Right lobe of liver (tissue), 6 donors: ENCODE results near the gene DOCK10. TPM values are rescaled to one million over a fixed set of nuclear protein-coding genes. Genes with fewer than 3 reads are reported as not detected.

Source experiments
- ATAC-seq, 4 donors: fragments of 200-7000 bp; cut with Tn5 transposase; one replicate each; pipeline ENCODE4 v1.9.1; 2020; ENCODE audit warnings: mild to moderate bottlenecking in 4 of 4, moderate library complexity in 4 of 4
- DNase-seq, 3 donors: peaks; one replicate each; pipeline ENCODE4 v3.0.0-alpha.2; 2020
- H3K27ac ChIP-seq, 3 donors: fragments of 200-600 bp; one replicate each; pipeline ENCODE4 v1.8.0; 2022
- H3K27me3 ChIP-seq, 2 donors: fragments of 200-600 bp; one replicate each; pipeline ENCODE4 v1.8.0; 2022
- H3K36me3 ChIP-seq, 4 donors: fragments of 200-600 bp; sonication (generic) in 1 of 4; one replicate each; pipeline versions ENCODE4 v1.5.1 to v1.8.0; 2017 to 2022; ENCODE audit warnings: control low read depth in 1 of 4
- H3K4me1 ChIP-seq, 4 donors: fragments of 200-600 bp; sonication (generic) in 1 of 4; one replicate each; pipeline versions ENCODE4 v1.5.1 to v1.8.0; 2017 to 2022; ENCODE audit warnings: control low read depth in 1 of 4
- H3K4me3 ChIP-seq, 3 donors: fragments of 200-600 bp; one replicate each; pipeline ENCODE4 v1.8.0; 2022
- H3K9me3 ChIP-seq, 4 donors: fragments of 200-600 bp; sonication (generic) in 1 of 4; one replicate each; pipeline versions ENCODE4 v1.5.1 to v1.8.0; 2017 to 2022; ENCODE audit warnings: control low read depth in 1 of 4
- POLR2A ChIP-seq: fragments of 450-650 bp; IDR thresholded peaks from one replicate; pipeline ENCODE4 v1.6.1; 2017; ENCODE audit warnings: antibody characterized with exemption, mild to moderate bottlenecking
- WGBS: methylation state at CpG from one replicate; pipeline ENCODE4 v1.1.6; 2018; ENCODE audit warnings: low coverage, low lambda C conversion rate; ENCODE audit not compliant: insufficient coverage; ENCODE audit errors: missing lambda C conversion rate; 5-methylcytosine and 5-hydroxymethylcytosine counted together
- intact Hi-C, 2 donors: fragments of 100-400 bp; cut with DNase I; formaldehyde crosslinking; loops; one replicate each; pipeline versions ENCODE4 v1.11.2 to v1.14.1; 2022
- total RNA-seq, 6 experiments: library from RNA; depleted of rRNA in 2 of 6; stranded (reverse); fragments of >200 nt in 2 of 6; fragmentation: NEBNext Ultra II Directional in 3 of 6; extraction: Animal tissue kit (Norgen Biotek cat#: 25700) in 3 of 6; gene quantifications; one replicate each; pipeline versions ENCODE4 v1.1.0 to v1.2.4, GENCODE V29; 2016 to 2023
- TF ChIP-seq, protein P1 (sequence below), 4 donors: fragments of 200-600 bp in 3 of 4; fragments of 450-650 bp in 1 of 4; IDR thresholded peaks; one replicate each; pipeline versions ENCODE4 v1.5.1 to v1.8.0; 2016 to 2022; ENCODE audit warnings: antibody characterized with exemption in 4 of 4, mild to moderate bottlenecking in 2 of 4
- donor health status: DM: no; HTN: yes; CAD: no.
- donor health status: DM: no; HTN: no; CAD: no.
- donor health status: DM: no; HTN: no; CAD: no.
- donor health status: DM: no; HTN: yes; CAD: no.
- donor health status: DM: no; HTN: yes; CAD: no.

DOCK10 gene
- total RNA-seq, 6 experiments from 2014 or later, result 5.1 to 10.2 (median 7.1) TPM

DNA sequence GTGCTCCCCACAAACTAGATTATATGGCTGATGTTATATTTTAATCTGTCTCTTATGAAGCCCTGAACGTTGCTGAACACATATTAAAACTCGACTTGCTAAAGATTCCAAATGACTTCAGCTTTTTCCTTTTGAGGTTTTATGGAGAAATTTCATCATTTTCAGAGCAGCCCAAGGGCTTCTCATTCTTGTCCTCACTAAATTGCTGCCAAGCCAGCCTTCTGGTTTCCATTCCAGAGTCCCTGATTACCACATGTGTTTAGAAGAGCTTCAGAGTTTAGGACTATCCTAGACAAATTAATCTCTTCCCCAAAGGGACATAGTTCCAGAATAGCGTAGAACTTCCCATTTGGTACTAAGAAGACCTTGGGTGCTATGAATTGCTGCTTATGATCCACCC is 248.3 kb downstream of the DOCK10 start:
- 51% methylated on average over 3 of the region's 3 CpGs for WGBS
- no peak overlapping the region for H3K27ac ChIP-seq
- no peak for TF ChIP-seq POLR2A
- TF ChIP-seq, protein P1, sequence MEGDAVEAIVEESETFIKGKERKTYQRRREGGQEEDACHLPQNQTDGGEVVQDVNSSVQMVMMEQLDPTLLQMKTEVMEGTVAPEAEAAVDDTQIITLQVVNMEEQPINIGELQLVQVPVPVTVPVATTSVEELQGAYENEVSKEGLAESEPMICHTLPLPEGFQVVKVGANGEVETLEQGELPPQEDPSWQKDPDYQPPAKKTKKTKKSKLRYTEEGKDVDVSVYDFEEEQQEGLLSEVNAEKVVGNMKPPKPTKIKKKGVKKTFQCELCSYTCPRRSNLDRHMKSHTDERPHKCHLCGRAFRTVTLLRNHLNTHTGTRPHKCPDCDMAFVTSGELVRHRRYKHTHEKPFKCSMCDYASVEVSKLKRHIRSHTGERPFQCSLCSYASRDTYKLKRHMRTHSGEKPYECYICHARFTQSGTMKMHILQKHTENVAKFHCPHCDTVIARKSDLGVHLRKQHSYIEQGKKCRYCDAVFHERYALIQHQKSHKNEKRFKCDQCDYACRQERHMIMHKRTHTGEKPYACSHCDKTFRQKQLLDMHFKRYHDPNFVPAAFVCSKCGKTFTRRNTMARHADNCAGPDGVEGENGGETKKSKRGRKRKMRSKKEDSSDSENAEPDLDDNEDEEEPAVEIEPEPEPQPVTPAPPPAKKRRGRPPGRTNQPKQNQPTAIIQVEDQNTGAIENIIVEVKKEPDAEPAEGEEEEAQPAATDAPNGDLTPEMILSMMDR (IDR thresholded peaks at IDR 0.05), result no peak
- H3K4me3 ChIP-seq, result no peak overlapping the region
- H3K4me1 ChIP-seq, result no peaks in the 10 kb centered on the region
- H3K9me3 ChIP-seq, result no peaks in the 10 kb centered on the region
- no peaks in the 10 kb centered on the region for H3K27me3 ChIP-seq
- no peaks in the 10 kb centered on the region for H3K36me3 ChIP-seq
- no peak for ATAC-seq
- intact Hi-C loops, result no loop called here
- DNase-seq, result no peak

DNA sequence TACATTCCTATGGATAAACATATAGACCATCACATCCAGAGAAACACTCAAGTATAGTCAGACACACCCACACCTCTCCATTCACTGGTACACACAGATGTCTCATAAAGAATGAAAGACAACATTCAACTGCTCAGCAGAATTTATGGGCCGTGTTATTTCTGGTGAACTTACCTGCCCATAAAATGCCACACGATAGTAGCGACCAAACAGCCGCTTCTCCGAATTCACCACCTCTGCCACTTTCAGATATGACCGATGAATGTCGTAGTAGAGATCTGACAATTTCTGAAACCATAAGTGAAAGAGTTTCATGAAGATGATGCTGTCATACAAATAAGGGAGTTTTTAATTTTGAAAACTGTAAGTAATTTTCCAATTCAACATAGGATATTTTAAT is 255.4 kb downstream of the DOCK10 start:
- 88% methylated on average over 7 of the region's 7 CpGs for WGBS
- ATAC-seq, result no peak
- no peaks in the 10 kb centered on the region for H3K4me1 ChIP-seq
- no peak overlapping the region for H3K4me3 ChIP-seq
- no peaks in the 10 kb centered on the region for H3K9me3 ChIP-seq
- no peak for TF ChIP-seq POLR2A
- TF ChIP-seq, protein P1 (IDR thresholded peaks at IDR 0.05), result no peak
- H3K27me3 ChIP-seq, result no peaks in the 10 kb centered on the region
- H3K27ac ChIP-seq, result no peak overlapping the region
- no peak for DNase-seq
- intact Hi-C loops, result no loop called here
- H3K36me3 ChIP-seq, result peaks cover 0 to 4% (median 0%) of the 10 kb centered on the region in 4 donors

DNA sequence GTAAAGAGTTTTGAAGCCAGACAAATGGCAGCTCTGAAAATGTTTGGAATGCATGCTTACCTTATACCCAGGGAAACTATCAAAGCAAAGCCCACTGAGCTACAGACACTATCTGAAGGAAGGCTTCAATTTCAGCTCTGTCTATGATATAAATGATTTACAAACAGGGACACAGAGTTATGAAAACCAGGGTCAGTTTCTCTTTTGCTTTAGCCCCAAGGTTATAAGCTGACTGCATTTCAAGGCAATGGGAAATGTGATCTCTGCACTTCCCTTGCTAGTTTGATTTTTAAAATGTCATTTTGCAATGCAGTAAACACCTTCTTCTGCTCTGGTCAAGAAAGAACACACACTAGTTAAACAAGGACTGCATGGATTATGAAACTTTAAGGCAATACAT is 260.9 kb downstream of the DOCK10 start:
- Histone ChIP-seq H3K9me3 (no peaks in the 10 kb centered on the region), H3K36me3 (no peaks in the 10 kb centered on the region), H3K4me3 (no peak overlapping the region), H3K27ac (no peak overlapping the region), H3K27me3 (no peaks in the 10 kb centered on the region), H3K4me1 (peaks cover 0 to 5% (median 0%) of the 10 kb centered on the region in 4 donors)
- intact Hi-C loops, result no loop called here
- no peak for TF ChIP-seq POLR2A
- TF ChIP-seq, protein P1 (IDR thresholded peaks at IDR 0.05), result no peak
- ATAC-seq, result peak; percentile 36 to 54 (median 50)
- no peak for DNase-seq

DNA sequence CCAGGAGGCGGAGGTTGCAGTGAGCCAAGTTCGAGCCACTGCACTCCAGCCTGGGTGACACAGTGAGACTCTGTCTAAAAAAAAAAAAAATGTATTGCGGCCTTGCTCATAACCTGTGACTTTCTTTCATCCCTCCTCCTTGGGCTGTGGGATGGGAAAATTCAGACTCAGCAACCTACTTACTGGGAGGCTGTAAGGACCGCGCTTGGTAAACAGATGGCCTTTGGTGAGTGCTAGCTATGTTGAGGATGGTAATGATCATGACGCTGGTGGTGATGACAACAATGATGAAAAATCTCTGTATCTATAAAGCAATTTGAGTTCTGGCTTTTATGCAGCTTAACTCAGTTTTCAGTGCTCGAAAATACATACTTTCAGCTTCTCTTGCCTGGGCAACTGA is 261.4 kb downstream of the DOCK10 start:
- no peak overlapping the region for H3K4me3 ChIP-seq
- intact Hi-C loops, result no loop called here
- H3K27me3 ChIP-seq, result no peaks in the 10 kb centered on the region
- 87% methylated on average over 7 of the region's 7 CpGs for WGBS
- H3K36me3 ChIP-seq, result no peaks in the 10 kb centered on the region
- no peak overlapping the region for H3K27ac ChIP-seq
- DNase-seq, result no peak
- no peaks in the 10 kb centered on the region for H3K9me3 ChIP-seq
- ATAC-seq, result no peak
- TF ChIP-seq, protein P1 (IDR thresholded peaks at IDR 0.05), result no peak
- TF ChIP-seq POLR2A, result no peak
- H3K4me1 ChIP-seq, result peaks cover 0 to 5% (median 0%) of the 10 kb centered on the region in 4 donors

GRCh38 chr2:224780106-224780505 is 262.2 kb downstream of the DOCK10 start:
- Histone ChIP-seq H3K27ac (no peak overlapping the region), H3K4me3 (no peak overlapping the region), H3K27me3 (no peaks in the 10 kb centered on the region), H3K36me3 (no peaks in the 10 kb centered on the region), H3K9me3 (no peaks in the 10 kb centered on the region), H3K4me1 (peaks cover 0 to 8% (median 0%) of the 10 kb centered on the region in 4 donors)
- no peak for TF ChIP-seq POLR2A
- TF ChIP-seq, protein P1 (IDR thresholded peaks at IDR 0.05), result no peak
- no peak for DNase-seq
- intact Hi-C loops, result no loop called here
- ATAC-seq, result no peak
- WGBS, result 83% methylated on average over 2 of the region's 2 CpGs
